Activated CD8-positive, alpha-beta memory T cell treated with anti-CD3 and anti-CD28 coated beads for 36 hours (primary cell): ENCODE data around the gene PTCHD1. TPM values are rescaled to one million over a fixed set of nuclear protein-coding genes. Genes with fewer than 3 reads are reported as not detected.

Source experiments
- CTCF ChIA-PET: fragments of 350-600 bp; sonication (Branson Sonifier 250); formaldehyde crosslinking; loops from one replicate; lab custom pipeline; 2021; ENCODE audit warnings: antibody characterized with exemption; lab: Charles Lee
- POLR2A ChIA-PET: fragments of 350-600 bp; sonication (Branson Sonifier 250); formaldehyde crosslinking; loops from one replicate; lab custom pipeline; 2021; ENCODE audit warnings: antibody characterized with exemption; lab: Charles Lee
- total RNA-seq, 2 experiments: library from RNA; stranded (reverse); gene quantifications; one replicate each; pipeline ENCODE4 v1.2.3, GENCODE V29; 2021

The PTCHD1 gene
- total RNA-seq, result not detected

DNA sequence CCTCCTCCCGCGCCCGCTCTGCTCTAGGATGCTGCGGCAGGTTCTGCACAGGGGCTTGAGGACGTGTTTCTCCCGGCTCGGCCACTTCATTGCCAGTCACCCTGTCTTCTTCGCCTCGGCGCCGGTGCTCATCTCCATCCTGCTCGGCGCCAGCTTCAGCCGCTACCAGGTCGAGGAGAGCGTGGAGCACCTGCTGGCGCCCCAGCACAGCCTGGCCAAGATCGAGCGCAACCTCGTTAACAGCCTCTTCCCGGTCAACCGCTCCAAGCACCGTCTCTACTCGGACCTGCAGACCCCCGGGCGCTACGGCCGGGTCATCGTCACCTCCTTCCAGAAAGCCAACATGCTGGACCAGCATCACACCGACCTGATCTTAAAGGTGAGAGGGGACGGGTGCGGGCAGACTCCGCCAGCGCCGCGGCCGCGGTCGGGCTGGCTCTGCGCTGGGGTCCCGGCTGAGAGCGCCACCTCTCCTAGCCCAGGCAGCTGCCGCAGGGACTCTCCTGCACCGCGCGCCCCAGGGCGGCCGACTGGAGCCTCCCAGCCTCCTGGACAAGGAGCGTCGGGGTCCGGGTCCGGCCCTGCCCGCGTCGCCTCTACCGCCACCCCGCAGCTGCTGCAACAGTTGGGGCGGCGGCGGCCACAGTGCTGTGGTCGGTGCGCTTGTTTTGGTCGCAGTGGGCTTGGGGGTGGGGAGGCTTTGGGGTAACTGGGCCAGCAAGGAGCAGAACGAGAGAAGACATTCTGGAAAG is at the start of gene PTCHD1:
TSS of gene PTCHD1 (plus strand) at position 2 of the 752 bp plus-strand sequence. CDS start at position 29, 27 bp downstream.
- ChIA-PET CTCF (no interaction called here), POLR2A (no interaction called here)

GRCh38 chrX:23286731-23287130 is 47.9 kb upstream of the PTCHD1 start:
- POLR2A ChIA-PET, result no interaction called here

GRCh38 chrX:23287191-23287725 is 47.4 kb upstream of the PTCHD1 start:
- ChIA-PET POLR2A (no interaction called here), CTCF (no interaction called here)

More at GRCh38 chrX:23286731-23287130, 47.9 kb upstream of the PTCHD1 start:
- CTCF ChIA-PET, result no interaction called here

- CTCF ChIA-PET, result no interaction called here
- POLR2A ChIA-PET, result no interaction called here
Measured at GRCh38 chrX:23292354-23292987, 42.2 kb upstream of the PTCHD1 start.

GRCh38 chrX:23292988-23293651 is 41.5 kb upstream of the PTCHD1 start:
- POLR2A ChIA-PET, result no interaction called here
- CTCF ChIA-PET, result no interaction called here

GRCh38 chrX:23304881-23305280 is 29.8 kb upstream of the PTCHD1 start:
- ChIA-PET CTCF (no interaction called here), POLR2A (no interaction called here)

DNA sequence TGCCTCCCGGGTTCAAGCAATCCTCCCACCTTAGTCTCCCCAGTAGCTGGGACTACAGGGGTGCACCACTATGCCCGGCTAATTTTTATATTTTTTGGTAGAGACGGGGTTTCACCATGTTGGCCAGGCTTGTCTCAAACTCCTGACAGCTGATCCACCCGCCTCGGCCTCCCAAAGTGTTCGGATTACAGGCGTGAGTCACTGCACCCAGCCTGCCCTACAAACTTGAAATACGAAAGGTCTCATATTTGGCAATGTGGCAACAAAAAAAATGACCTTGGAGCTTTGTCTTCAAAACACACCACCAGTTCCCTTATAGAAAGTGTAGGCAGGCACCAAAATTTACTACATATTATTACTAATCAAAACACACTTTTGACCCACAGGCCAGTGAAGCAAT is 22.9 kb upstream of the PTCHD1 start:
- ChIA-PET POLR2A (no interaction called here), CTCF (no interaction called here)

- POLR2A ChIA-PET, result no interaction called here
- CTCF ChIA-PET, result no interaction called here
Measured at GRCh38 chrX:23312136-23312535, 22.5 kb upstream of the PTCHD1 start.

GRCh38 chrX:23317799-23318724 is 16.6 kb upstream of the PTCHD1 start:
- ChIA-PET CTCF (no interaction called here), POLR2A (no interaction called here)

GRCh38 chrX:23327104-23327503 is 7.5 kb upstream of the PTCHD1 start:
- ChIA-PET POLR2A (no interaction called here), CTCF (no interaction called here)

DNA sequence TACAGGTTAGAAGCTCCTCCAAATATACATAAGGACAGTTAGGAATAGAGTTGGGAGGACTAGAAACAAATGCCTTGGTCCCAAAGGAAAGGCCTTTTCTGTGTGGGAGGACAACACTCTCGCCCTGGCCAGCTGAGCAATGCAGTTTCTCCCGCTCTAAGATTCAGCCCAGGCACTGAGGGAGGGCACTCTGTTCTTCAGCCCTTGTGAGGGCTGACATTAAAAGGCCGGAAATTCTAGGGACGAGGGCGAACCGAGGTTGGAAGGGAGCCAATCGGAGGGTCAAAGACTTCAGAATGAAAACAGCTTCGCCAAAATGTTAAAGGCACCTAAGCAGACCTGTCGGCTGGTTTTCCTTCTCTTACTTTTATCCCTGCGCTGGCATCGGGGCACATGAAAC is 2.9 kb upstream of the PTCHD1 start:
- ChIA-PET POLR2A (interaction anchor here (0.6 kb wide), 1 partner anchor 182 kb away, joined by 4 read pairs; no protein-coding TSS in a partner anchor), CTCF (no interaction called here)

DNA sequence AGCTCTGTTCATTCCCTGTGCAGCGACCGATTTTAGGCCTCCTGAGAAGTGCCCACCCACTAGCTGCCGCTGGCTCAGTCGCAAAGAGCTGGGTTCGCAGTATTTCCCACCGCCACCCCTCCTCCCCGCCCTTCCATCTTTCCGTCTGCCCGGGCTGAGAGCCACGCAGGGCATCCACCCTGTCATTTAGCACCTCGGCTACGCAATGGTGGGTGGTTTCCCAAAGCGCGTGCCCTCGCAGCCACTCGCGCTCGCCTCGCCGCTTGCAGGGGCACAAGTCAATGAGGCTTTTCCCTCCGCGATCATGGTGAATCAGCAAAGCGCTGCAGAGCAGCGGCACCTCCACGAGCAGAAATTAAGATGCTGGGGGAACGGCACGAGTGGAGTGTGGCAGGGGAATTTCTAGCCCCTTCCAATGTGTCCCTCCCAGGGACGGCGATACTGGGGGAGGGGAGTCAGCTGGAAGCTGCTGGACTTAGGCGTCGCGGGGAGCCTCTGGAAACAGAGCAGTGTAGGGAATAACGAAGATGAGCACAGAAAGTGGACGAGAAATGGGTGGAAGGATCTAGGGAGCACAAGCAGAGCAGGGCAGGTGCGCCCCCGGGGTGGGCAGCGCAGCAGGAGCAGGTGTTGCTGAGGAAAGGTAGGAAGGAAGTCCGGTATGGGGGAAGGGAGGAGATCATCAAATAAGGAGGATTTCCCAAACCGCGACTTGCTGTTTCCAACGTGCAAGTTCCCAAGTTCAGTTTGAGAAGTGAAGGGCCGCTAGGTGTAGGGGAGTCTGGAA is 2.4 kb upstream of the PTCHD1 start:
- CTCF ChIA-PET, result no interaction called here
- POLR2A ChIA-PET, result interaction anchor here (0.6 kb wide), 1 partner anchor 183 kb away, joined by 4 read pairs; no protein-coding TSS in a partner anchor

DNA sequence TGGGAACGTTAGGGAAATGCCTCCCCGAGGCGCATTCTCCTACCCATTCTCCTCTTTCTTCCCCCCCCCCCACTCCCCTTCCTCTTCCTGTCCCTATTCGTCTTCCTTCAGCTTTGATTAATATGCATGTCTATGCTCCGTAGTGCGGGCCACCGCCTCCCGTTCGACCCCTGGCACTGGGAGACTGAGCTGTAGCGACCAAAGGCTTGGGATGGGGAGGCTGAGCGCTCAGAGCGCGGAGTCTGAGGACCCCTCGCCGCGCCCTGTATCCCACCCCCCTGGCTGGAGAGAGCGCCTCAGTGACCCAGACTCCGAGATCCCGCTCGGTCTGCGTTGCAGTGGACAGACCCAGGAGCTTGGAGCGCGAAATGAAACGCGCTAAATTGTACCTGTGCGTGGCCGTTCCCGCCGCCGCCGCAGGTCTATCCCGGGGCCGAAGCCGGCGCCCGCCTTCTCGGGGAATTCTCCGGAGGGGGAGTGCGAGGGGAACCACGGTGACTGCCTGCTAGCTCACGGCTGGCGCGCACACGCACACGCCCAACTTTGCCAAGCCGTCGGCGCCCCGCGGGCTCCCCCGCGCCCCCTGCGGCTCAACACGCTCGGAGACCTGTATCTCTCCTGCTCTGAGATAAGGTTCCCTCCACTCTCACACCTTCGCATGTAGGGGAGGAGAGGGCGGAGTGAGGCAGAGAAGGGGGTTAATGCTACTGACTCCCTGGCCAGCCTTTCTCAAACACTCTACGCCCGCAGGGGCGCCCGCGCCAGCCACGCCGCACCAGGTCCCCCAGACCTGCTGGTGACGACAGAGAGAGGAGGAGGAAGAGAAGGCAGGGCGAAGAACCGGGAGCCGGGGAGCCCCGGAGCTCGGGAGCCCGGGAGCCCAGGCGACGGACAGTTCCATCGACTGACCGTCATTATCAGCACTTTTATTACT is 1.5 kb upstream of the PTCHD1 start:
- CTCF ChIA-PET, result no interaction called here
- POLR2A ChIA-PET, result no interaction called here

DNA sequence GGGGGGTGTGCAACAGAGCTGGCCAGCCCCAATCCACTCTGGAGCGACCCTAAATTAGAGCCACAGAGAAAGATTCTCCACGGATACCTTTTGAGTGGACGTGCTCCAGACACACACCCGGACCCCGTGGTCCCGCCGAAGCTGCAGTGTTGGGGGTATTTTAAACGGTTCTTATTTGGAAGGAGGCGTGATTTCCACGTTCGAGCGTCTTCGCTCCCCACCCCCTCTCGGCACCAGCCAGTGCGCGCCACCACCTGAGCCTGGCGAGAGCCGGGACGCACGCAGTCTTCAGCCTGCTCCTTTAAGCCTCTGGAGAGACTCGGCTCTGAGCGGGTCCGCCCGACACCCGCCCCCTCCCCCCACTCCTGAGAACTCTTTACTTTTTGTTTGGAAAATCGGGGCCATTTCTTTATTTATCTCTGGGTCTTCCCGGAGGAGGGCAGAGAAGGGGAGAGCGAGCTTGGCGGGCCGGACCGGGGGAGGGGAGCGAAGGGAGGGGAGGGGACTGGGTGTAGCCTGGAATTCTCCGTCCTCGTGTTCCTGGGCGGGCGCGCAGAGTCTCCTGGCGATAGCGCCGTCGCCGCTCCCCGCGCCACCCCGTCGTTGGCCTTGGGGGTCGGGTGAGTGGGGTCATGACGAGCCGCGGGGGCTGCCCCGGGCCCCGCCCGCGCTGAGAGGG is 668 bp upstream of the PTCHD1 start:
- CTCF ChIA-PET, result no interaction called here
- POLR2A ChIA-PET, result no interaction called here

DNA sequence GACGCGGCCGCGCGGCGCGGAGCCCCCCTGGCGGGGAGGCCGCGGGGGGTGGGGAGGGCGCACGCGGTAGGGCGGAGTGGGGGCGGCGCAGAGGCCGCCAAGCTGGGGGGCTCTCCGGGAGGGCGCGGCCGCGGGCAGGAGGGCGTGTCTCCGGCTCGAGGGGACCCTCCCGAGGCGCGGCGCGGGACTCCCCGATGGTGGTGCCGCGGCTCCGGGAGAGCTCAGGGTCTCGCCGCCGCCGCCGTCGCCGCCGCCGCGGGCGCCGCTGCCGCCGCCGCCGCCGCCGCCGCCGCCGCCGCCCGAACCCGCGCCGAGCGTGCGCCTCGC is 165 bp upstream of the PTCHD1 start:
- POLR2A ChIA-PET, result no interaction called here
- CTCF ChIA-PET, result no interaction called here

GRCh38 chrX:23338334-23338733 is 3.7 kb downstream of the PTCHD1 start:
- POLR2A ChIA-PET, result no interaction called here

GRCh38 chrX:23341452-23341851 is 6.8 kb downstream of the PTCHD1 start:
- POLR2A ChIA-PET, result no interaction called here
- CTCF ChIA-PET, result no interaction called here

More at GRCh38 chrX:23338334-23338733, 3.7 kb downstream of the PTCHD1 start:
- CTCF ChIA-PET, result no interaction called here
